Neural progenitor cell (in vitro differentiated cells): ENCODE results near the gene SHISAL2B.

Experiments used
- CTCF ChIP-seq: fragments of 200-600 bp; sonication (generic); IDR thresholded peaks from 2 replicates; pipeline ENCODE4 v1.5.1; 2017; ENCODE audit warnings: antibody characterized with exemption, mild to moderate bottlenecking
- EZH2phosphoT487 ChIP-seq: fragments of 200-600 bp; sonication (generic); IDR thresholded peaks from 2 replicates; pipeline ENCODE4 v1.6.1; 2017; ENCODE audit warnings: antibody characterized with exemption

GRCh38 chr5:64653766-64654560 is 36.3 kb upstream of the SHISAL2B start:
- TF ChIP-seq CTCF = no peak
- TF ChIP-seq EZH2phosphoT487 = no peak
